NCI-H510A treated with DMSO at 0.1 percent for 48 hours (cell line): ENCODE measurements around the gene CDRT4.

ENCODE experiments used
- DNase-seq: peaks from one replicate; lab custom pipeline; 2025; lab: John Stamatoyannopoulos, UW

Gene CDRT4

GRCh38 chr17:15393414-15393813 lies 74.0 kb downstream of the CDRT4 start:
- DNase-seq, result no peak

- no peak for DNase-seq
These were observed 75.1 kb downstream of the CDRT4 start for GRCh38 chr17:15392326-15392741.

- no peak for DNase-seq
These were observed 78.9 kb downstream of the CDRT4 start for GRCh38 chr17:15388356-15389041.

- DNase-seq, result no peak
These were observed 81.3 kb downstream of the CDRT4 start for GRCh38 chr17:15386083-15386482.
